Measurements from ENCODE around the gene PRR33.

PRR33 gene

DNA sequence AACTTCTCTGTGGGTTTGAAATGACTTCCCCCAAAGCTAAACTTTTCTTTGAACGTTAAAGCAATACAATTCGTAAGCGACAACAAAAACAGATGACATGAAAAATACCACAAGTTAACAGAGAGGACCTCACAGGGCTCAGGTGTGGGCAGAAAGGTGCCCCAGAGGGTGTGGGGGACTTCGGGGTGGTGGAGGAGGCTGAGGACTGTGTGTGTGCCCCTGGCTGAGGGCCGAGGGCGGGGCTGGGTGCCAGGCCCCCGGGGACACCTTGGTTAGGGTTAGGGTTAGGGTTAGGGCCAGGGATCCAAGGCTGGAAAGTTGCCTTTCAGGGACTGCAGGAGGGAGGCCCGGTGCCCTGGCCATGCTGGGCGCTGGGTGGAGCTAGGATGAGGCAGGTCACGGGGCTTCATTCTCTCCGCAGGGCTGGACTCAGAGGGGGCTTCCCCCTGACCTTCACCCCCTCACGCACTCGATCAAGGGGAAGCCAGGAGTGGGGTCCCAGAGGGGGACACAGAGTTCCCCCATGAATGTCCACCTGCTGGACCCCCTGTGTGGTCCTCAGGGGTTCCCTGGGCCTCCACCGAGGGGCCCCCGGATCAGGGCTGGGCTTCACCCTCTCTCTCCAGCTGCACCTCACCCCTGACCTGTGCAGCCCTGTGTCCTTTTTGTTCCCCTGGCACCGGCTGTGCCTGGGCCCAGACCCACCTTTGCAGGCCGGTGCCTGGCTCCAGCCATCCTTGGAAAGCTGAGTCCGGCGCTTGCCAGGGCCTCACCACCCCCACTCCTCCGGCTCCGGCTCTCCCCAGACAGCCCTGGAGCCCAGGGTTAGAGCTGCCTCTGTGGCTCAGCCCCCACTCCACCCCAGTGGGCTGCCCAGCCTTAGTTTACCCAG is 45.9 kb downstream of the PRR33 start:
- DNase-seq: no peak

DNA sequence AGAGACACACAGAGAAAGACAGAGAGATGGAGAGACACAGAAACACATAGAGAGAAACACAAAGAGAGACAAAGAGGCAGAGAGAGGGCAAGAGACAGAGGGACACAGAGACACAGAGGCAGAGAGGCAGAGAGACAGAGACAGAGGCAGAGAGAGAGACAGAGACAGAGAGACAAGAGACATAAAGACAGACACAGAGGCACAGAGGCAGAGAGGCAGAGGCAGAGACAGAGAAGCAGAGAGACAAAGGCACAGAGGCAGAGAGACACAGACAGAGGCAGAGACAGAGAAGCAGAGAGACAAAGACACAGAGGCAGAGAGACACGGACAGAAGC is 46.6 kb downstream of the PRR33 start:
- no peak for DNase-seq

DNA sequence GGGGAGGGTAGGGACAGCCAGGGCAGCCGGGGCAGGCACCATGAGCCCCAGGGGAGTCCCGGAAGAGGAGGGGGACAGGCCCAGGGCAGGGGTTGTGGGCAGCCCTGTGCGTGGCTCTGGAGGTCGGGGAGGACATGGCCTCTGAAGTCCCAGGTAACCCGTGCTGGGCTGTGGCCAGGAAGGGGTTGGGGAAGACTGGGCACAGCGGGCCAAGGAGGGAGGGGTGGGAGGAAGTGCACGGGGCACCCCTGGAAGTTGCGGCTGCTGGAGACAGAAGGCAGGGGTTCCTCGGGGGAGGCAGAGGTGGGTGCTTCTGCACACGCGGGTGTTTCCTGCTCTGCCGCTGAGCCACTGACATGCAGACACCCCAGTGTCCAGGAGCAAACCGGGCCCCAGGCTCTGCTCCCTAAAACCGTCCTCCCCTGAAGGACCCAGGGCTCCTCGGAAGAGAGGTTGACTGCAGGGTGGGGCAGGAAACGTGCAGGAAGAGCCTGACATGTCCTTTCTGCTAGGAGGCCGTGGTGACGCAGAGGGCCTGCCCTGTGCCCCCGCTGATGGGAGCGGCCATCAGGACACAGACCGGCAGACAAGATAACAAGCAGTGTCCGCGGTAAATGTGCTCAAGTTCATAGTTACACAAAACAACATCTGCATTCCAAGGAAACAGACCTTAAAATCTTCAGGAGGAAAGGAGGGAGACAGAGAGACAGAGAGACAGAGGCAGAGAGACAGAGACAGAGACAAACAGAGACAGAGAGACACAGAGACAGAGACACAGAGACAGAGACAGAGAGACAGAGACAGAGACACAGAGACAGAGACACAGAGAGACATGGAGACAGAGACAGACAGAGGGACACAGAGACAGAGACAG is 47.2 kb downstream of the PRR33 start:
- peak; percentile 55 to 59 for DNase-seq

DNA sequence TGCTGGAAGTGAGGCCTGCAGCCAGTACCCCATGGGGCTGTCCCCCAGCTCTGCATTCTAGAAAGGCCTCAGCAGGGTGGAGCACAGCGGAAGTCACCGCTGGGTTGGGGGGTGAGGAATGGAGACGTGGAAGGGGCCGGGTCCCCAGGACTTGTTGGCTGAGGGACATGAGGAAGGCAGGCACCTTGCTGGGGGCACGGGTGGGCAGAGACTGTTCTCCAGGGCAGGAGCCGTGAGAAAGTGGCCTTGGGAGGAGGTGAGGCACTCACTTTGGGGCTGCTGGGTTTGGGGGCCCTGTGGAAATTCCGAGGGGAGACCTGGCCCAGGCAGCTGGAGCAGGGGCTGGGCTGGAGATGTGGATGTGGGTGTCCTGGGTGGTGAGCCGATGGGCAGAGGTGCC is 47.9 kb downstream of the PRR33 start:
- no peak for DNase-seq

DNA sequence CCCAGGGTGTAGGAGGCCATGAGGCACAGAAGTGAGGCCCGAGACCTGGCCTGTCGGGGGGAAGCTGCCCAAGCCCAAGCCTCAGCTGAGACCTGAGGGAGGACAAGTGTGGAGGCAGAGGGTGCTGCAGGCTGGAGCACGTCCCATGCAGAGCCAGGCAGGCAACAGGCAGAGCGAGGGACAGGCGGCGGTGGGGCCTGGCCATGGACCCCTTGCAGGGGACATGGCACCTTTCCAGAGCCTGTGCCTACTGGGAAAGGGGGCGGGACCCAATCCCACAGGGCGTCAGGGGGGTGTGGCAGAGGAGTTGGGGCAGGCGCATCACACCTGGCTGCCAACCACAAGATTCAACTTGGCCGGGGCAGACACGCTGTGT is 48.6 kb downstream of the PRR33 start:
- DNase-seq: no peak

DNA sequence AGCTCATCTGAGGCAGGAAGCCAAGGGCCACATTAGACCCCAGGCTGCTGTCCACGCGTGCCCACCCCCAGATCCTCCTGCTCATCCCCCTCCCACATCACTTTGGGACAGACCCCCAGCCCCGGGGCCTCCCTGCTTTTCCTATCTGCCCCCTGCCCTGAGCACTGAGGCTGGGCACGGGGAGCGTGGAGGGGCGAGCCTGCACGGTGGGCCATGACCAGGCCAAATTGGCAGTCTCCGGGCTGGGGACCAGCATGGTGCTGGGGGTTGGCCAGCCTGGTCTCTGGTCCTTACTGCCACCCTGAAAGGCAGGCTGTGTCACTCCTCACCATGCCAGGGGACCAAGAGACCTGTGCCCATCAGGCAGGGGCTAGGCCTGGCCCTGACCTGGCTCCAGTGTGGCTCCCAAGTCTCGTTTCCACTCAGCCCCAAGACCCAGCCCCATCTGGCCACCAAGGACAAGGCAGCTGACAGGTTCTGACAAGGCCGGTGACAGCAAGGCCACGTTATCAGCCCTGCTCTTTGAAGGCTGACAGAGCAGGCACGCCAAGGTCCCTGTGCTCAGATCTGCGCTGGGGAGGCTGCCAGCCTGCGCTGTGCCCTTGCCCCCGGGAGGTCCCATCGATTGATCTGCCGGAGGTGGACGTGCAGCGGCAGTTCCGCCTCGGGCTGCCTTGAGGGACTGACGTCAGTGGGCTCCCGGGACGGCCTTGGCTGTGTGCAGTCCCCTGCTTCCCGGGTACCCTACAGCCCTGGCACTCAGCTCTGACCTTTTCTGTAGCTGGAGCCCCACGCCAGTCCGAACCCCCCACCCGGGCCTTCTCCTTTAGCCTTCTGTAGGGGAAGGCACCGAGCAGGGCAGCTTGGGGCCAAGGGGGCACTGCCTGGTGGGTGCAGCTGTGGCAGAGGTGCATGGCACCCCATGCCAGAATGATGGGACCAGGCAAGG is 49.3 kb downstream of the PRR33 start:
- no peak for DNase-seq

DNA sequence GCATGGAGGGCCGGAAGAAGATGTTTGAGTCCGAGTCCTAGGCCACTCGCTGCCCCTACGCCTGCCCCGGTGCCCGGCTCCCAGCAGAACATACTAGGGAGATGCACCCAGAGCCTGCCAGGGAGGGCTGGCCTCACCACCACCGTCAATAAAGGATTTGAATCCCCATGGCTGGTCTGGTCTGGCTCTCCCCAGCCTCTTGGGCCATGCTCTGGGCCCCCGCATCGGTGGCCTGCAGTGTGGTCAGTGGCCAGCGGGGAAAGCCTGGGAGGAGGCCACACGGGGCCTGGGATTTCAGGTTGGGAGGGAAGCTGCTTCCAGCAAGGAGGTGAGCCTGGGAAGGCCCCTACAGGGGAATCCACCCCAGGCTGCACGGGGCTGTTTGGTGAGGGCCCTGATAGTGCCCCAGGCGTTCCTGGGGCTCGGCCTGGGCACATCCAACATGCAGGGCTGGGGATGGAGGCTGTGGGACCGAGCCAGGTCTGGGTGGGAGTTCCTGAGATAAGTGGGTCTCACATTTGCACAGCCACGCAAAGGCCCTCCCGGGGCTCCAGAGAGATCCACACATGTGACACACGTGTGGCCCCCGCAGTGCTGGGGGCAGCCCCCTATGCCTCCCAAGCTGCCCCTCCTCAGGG is 50.1 kb downstream of the PRR33 start:
- DNase-seq: no peak

DNA sequence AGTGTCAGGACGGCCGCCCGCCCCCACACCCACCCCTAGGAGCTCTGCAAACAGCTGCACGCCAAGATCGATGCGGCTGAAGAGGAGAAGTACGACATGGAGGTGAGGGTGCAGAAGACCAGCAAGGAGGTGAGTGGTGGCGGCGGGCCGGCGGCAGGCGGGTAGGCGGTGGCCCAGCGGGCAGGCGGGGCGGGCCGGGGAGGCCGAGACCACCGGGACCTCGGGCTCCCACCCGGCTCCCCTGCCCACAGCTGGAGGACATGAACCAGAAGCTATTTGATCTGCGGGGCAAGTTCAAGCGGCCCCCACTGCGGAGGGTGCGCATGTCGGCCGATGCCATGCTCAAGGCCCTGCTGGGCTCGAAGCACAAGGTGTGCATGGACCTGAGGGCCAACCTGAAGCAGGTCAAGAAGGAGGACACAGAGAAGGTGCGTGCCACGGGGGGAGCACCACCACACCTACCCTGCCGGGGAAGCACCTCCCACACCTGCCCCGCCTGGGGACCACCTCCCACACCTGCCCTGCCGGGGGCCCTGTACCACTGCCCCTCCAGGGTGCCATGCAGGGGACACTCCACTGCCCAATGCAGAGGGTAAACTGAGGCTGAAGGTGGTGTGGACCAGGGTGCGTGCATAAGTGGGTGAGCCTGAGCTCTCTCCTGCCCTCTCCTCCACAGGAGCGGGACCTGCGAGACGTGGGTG is 50.8 kb downstream of the PRR33 start:
- DNase-seq: no peak

DNA sequence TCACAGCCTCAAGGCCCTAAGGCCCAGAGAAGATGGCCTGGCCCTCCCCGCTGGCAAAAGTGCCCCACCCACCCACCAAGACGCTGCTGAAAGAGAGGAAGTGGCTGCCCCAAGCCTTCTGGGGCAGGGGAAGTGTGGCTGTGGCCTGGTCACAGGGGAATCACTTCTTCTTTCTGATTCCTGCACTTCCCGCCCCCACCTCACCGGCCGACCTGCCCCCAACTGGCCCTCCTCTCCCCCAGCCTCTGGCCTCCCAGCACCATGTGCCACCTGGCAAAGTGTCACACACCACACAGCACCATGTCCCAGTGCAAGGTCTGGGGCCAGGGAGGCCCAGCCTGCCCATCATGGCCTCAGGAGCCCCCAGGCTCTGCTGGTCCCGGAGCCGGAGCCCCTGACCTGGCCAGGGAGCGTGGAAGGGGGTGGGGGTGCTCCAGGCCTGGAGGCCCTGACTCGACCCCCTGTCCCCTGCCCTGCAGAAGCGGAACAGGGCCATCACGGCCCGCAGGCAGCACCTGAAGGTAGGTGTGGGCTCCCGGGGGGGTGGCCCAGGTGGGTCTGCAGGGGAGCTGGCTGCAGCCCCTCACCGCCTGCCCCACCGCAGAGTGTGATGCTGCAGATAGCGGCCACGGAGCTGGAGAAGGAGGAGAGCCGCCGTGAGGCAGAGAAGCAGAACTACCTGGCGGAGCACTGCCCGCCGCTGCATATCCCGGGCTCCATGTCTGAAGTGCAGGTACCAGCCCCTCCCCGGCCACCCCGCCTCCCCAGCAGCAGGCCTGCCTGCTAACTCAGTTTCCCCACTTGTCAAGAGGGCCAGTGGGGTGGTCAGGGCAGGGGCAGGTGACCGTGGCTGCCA is 51.5 kb downstream of the PRR33 start:
- no peak for DNase-seq

DNA sequence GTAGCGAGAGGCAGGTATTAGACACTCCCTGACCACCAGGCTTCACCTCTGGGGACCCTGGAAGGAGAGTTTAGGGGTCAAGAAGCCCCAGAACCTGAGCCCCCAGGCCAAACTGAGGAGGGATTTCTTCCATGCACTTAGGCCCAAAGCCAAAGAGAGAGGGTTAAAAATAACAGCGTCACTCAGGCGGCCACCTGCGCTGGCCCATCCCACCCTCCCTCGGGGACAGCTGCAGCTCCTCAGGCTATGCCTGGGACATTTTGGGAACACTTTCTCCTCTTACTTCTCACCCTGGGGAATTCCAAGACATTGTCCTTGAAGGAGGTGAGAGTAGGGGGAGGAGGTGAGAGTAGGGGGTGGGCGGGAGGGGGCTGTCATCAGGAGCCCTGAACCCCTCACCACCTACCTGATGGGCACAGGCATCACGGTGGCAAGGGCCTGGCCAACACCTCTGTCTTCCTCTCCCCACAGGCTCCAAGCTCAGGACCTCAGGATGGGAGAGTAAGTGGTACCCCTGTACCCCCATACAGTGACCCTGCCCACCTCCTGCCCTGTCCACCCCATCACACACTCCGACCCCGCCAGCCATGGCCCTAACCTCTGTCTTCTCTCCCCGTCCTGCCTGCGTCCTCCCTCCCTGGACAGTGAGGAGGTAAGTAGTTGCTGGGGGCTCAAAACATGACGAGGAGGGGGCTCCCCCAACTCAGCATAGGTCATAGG is 52.3 kb downstream of the PRR33 start:
- DNase-seq: no peak

DNA sequence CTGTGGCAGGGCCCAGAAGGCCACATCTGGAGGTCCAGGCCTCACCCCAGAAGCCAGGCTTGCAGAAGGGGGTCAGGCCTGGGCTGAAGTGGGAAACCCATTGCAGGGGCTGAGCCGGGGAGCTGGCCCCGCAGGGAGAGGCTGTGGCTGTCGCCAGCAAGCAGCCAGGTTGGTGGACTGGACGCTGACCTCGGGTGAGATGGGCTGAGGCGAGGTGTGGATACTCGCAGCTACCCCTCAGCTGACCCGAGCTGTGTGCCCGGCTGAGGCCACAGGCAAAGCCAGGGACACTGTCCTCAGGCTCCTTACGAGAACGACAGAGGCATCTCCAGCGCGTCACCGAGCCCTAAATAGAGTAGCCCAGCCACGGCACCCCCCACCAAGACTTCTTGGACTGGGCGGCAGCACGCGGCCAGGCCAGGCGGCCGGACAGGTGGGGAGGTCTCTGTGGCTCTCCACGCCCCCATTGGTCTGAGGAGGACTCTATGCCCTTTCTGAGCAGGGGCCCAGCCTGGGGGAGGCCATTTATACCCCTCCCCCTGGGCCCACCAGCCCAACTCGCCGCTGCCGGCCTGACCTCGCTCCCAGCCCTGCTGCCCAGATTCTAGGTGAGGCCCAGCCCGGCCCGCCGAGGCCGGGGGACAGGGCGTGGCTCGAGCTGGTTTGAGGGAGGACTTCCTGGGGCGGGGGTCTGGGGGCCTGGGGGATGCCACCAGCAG is 53.1 kb downstream of the PRR33 start, which contains the start of gene TNNI2:
Gene TNNI2 (plus strand): TSS at position 556 of the 719 bp plus-strand sequence. CDS start 716 bp downstream, outside the sequence.
- DNase-seq: no peak

Data from stimulated activated CD4-positive, alpha-beta T cell treated with anti-CD3 and anti-CD28 coated beads, Interleukin-2, amount 100 ng/mL, for 24 hours (primary cell).